Activated T-helper 1 cell treated with Interleukin-2 at 50 U/mL for 16 hours (primary cell): ENCODE data around the gene SMO.
"Not testable (repeated sequence)": the region's sequence is repeated elsewhere in the genome, so short reads cannot be mapped to it uniquely, and the experiment has no call there.

Experiments
- DNase-seq: peaks from one replicate; pipeline ENCODE4 v3.0.0-alpha.2; 2020; ENCODE audit warnings: low read depth

Gene SMO

DNA sequence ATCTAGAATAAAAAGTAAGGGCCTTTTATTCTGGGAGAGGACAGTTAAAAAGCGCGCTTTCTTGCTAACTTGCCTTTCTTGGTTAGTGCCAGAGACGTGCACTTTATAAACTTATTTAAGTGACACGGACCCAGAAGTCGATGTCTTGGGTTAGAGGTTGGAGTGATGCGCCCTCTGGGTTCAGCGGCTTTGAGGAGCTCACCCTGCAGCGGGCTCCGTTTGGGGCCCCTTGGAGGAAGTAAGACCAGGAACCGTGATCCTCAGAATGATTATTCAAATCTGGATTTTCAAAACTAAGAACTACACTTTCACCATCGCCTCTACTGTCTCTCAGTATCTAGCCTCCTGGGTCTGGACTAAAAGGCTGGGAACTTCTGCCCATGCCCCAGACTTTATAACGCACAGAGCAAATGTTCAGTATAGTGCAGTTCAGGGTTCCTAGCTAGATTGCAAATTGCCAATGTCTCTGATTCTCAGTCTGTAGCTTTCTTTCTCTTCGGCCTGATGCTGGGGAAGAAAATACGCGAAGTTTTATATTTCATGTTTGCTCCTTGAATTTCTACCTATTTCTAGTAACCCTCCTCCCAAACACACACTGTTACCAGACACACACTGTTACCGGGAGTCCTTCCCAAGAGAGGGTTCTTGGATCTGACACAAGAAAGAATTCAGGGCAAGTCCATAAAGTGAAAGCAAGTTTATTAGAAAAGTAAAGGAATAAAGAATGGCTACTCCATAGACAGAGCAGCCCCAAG, 18.6 kb upstream of the SMO start:
- no peak for DNase-seq

- DNase-seq, result no peak
Observed at GRCh38 chr7:129170441-129171021, 17.9 kb upstream of the SMO start.

- not testable (repeated sequence) for DNase-seq
Observed at GRCh38 chr7:129173861-129174260, 14.6 kb upstream of the SMO start.

- no peak for DNase-seq
Observed at GRCh38 chr7:129176916-129177710, 11.3 kb upstream of the SMO start.

- DNase-seq, result no peak
Observed at GRCh38 chr7:129184981-129185670, 3.3 kb upstream of the SMO start.

GRCh38 chr7:129186749-129187260, 1.6 kb upstream of the SMO start:
- DNase-seq, result no peak

DNA sequence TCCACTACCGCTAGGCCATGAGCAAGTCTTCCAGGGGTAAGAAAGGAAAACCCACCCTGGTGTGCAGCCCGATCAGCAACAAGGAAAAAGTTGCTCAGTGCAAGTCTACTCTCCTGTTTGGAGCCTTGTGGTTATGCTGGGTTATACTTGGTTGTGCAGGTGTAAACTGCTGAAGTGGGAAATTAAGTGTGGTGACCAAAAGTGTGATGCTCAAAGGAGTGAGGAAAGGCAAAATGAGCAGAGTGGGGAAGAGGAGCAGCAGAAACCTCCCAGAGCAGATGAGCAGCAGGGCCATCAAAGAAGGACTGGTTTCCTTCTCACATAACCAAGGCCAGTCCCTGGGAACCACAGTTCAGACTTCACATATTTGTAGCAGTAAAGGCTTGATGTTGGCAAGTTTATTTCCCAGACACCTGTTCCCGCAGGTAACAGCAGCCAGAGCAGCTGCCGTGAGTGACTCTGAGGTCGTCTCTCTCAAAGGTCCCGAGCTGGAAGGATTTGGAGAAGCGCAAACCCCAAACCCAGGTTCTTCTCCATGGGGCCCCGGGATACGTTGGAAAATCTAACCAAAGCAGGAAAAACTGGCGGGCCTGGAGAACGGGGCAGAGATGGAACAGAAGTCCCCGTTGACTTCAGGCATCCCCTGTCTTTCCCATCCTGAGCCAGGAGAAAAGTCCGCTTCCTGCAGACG, 607 bp upstream of the SMO start:
- DNase-seq, result no peak

DNA sequence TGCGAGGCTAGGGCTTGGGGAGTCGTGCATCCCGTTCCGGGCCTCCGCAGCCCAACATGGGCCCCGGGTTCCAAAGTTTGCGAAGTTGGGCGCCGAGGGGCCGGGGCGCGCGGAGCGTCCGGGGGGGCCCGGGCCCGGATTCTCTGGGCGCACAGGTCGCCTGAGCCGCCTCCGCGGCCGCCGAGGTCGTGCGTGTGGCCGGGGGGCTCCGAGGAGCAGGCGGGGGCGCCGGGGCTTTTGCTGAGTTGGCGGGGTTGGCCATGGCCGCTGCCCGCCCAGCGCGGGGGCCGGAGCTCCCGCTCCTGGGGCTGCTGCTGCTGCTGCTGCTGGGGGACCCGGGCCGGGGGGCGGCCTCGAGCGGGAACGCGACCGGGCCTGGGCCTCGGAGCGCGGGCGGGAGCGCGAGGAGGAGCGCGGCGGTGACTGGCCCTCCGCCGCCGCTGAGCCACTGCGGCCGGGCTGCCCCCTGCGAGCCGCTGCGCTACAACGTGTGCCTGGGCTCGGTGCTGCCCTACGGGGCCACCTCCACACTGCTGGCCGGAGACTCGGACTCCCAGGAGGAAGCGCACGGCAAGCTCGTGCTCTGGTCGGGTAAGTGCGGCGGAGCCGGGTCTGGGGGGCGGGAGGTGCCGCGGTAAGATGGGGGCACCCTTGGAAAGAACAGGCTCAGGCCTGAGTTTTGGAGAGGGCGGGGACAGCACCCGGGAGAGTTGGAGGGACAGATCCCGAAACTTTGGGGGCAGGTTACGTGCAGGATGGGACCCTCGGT, 643 bp downstream of the SMO start:
- no peak for DNase-seq

GRCh38 chr7:129189661-129190310, 1.4 kb downstream of the SMO start:
- DNase-seq, result no peak

- no peak for DNase-seq
Observed at GRCh38 chr7:129191272-129191671, 2.8 kb downstream of the SMO start.

DNA sequence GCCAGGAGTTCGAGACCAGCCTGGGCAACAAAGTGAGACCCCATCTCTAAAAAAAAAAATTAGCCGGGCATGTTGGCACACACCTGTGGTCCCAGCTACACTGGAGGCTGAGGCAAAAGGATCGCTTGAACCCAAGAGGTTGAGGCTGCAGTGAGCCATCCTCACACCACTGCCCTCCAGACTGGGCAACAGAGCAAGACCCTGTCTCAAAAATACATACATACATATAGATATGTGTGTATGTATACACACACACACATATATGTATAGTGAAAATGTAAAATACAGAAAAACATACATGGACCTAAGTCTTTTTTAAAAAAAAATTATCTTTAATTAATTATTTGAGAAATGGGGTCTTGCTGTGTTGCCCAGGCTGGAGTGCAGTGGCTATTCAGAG, 5.5 kb downstream of the SMO start:
- no peak for DNase-seq

- DNase-seq, result no peak
Observed at GRCh38 chr7:129197771-129198170, 9.3 kb downstream of the SMO start.

- DNase-seq, result no peak
Observed at GRCh38 chr7:129199406-129199805, 11.0 kb downstream of the SMO start.

DNA sequence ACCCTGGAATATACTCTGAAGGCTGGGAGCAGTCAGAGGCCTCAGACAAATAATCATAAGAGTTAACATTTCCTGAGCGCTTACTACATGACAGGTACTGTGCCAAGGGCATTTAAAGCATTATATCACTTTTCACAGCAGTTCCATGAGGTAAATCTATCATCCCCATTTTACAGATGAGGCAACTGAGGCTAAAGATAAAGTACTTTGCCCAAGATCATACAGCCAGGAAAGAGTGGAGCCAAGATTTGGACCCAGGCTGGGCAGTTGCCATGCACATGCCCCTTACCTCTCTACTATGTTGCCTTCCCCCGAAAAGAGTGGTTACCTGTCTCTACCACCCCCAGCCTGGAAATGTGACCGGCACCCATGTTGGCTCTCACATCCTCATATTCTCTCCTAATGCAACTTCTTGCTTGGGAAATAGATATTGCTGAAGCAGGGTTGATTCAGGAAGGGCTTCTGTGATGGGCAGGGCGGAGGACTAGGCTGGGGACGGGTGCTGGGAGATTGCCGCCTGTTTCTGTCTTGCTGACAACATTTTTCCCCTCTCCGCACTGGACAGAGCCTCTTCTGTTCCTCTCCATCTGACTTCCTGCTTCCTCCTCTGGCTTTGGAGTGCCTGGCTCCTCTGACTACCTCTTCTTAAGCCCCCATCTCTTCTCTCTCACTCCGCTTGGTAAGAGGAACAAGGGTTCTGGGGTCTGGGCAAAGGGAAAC, 13.8 kb downstream of the SMO start:
- no peak for DNase-seq

DNA sequence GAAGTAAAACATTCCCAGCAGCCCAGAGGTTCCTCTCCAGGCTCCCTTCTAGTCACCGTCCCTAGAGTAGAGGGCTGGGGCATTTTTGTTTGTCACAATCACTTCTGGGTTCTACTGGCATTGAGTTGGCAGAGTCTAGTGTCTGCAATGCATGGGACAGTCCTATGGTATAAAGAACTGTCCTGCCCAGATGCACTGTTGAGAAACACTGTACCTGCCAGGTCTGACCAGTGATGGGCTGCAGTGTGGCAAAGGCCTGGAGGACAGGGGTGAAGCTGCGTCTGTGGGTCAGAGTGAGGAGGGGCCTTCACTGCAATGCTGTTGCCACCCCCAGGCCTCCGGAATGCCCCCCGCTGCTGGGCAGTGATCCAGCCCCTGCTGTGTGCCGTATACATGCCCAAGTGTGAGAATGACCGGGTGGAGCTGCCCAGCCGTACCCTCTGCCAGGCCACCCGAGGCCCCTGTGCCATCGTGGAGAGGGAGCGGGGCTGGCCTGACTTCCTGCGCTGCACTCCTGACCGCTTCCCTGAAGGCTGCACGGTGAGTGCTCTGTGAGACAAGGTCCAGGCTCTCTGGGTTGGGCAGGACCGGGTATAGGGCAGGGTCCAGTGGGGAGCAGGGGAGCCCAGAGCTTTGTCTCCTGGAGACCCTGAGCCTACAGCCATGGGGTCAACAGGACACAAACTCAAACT, 14.8 kb downstream of the SMO start:
- no peak for DNase-seq

DNA sequence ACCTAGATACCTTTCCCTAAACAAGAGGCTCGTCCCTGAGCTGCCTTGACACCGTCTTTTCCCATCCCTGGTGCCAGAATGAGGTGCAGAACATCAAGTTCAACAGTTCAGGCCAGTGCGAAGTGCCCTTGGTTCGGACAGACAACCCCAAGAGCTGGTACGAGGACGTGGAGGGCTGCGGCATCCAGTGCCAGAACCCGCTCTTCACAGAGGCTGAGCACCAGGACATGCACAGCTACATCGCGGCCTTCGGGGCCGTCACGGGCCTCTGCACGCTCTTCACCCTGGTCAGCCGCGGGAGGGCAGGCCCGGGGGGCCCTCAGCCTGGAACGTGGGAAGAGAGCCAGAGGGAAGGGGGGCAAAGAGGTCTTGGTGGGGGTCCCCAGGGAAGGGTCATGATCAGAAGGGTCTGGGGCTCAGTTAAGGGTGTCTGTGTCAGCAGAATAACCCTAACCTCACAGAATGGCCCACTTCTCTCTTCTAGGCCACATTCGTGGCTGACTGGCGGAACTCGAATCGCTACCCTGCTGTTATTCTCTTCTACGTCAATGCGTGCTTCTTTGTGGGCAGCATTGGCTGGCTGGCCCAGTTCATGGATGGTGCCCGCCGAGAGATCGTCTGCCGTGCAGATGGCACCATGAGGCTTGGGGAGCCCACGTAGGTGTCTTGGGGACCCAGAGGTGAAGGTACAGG, 16.8 kb downstream of the SMO start:
- no peak for DNase-seq

DNA sequence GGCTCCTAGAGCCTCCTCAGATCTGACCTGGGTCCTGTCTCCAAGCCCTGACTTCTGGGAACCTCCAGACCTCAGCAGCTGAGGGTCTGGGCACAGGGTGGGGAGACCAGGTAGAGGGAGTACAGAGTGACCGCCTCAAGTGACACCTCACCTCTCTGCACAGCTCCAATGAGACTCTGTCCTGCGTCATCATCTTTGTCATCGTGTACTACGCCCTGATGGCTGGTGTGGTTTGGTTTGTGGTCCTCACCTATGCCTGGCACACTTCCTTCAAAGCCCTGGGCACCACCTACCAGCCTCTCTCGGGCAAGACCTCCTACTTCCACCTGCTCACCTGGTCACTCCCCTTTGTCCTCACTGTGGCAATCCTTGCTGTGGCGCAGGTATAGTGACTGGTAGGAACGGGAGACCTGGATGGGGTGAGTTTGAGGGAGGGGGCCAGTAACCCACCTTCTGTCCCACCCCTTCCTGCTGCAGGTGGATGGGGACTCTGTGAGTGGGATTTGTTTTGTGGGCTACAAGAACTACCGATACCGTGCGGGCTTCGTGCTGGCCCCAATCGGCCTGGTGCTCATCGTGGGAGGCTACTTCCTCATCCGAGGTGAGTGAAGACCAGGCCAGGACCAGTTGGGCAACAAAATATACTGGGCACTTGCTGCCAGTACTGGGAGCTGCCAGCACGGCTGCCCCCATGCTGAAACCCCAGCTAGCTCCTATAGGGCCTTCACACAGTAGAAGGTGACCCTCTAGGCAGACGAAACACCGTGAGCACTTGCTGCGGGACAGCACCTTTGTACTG, 17.8 kb downstream of the SMO start:
- DNase-seq, result no peak

DNA sequence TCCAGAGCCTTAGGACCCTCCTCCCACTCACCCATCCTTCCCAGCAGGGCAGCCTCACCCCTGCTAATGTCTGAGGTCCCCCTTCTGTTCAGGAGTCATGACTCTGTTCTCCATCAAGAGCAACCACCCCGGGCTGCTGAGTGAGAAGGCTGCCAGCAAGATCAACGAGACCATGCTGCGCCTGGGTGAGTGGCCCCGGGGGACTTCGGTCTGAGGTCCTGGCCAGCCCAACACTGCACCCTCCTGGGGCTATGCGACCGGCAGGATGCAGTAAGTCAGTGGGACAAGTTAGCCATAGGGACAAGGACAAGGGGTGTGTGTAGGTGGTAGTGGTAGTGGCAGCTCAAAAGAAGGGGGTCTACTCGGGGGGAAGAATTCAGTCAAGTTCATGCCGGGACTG, 20.2 kb downstream of the SMO start:
- DNase-seq, result no peak
